GM12874 (cell line): ENCODE data around the gene SDC4.

ENCODE experiments used
- TF ChIP-seq, protein P1 (sequence below): IDR thresholded peaks from 2 replicates; pipeline ENCODE4 v1.5.1; 2011; ENCODE audit warnings: low read depth, mild to moderate bottlenecking, control low read depth, low read length, moderate library complexity; ENCODE audit not compliant: insufficient read depth

SDC4 gene

GRCh38 chr20:45320948-45321595 is 27.2 kb downstream of the SDC4 start:
- TF ChIP-seq, protein P1, sequence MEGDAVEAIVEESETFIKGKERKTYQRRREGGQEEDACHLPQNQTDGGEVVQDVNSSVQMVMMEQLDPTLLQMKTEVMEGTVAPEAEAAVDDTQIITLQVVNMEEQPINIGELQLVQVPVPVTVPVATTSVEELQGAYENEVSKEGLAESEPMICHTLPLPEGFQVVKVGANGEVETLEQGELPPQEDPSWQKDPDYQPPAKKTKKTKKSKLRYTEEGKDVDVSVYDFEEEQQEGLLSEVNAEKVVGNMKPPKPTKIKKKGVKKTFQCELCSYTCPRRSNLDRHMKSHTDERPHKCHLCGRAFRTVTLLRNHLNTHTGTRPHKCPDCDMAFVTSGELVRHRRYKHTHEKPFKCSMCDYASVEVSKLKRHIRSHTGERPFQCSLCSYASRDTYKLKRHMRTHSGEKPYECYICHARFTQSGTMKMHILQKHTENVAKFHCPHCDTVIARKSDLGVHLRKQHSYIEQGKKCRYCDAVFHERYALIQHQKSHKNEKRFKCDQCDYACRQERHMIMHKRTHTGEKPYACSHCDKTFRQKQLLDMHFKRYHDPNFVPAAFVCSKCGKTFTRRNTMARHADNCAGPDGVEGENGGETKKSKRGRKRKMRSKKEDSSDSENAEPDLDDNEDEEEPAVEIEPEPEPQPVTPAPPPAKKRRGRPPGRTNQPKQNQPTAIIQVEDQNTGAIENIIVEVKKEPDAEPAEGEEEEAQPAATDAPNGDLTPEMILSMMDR, result no peak

DNA sequence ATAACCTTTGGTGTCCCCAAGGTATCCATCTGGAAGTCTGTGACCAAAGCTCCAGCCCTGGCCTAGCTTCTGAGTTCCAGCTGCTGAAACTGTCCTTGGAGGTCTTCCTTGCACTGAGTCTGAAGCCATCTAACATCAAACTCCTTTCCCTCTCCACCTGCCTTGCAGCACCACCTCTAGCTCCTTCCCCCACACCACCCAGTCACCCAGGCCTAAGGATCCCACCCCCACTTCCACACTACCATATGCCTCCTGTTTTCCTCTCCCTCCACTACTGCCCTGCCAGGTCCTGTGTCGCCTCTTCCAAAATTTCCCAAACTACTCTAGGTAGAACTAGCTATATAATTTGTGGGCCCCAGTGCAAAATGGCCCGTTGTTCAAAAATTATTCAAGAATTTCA is 29.3 kb downstream of the SDC4 start:
- TF ChIP-seq, protein P1, result no peak

DNA sequence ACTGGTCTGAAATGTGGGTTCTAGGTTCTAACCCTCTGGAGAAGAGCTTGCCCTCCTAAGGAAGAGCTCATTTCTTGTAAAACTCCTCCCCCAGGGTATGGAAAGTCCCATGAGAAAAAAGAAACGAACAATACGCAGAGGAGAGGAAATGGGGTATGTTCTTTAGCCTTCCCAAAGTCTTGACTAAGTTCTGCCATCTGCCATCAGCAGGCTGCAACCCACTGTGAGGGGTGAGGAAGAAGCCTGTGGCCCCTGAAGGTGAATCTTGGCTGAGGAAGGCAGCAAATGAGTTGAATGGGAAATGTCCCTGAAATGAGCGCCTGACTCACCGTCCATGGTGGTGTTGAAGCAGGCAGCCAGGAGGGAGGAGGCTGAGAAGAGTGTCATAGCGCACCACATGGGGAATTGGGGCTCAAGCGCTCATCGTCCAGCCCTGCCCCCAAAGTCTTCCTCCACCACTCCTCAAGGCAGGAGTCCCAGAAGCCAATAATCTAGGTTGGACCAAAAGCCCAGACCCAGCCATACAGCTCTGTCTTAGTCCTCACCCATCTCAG is 29.8 kb downstream of the SDC4 start:
- TF ChIP-seq, protein P1, result no peak

DNA sequence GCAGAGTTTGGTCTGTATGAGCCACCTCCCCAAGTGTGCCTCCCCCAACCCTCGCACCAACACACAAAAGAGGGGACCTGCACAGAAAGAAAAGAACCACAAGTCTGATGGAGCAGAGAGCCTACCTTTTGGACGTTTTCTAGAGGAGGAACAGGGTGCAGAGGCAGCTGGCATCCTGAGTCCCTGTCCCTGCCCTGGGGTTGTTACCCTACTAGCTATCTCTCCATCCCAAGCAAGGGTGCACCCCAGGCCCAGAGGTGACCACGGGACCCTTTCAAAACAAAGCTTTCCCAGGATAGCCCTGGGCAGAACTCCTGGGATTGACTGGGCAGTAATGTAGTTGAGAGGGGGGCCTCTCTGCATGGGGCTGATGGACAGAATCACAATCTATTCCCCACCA is 30.4 kb downstream of the SDC4 start:
- TF ChIP-seq, protein P1, result no peak

DNA sequence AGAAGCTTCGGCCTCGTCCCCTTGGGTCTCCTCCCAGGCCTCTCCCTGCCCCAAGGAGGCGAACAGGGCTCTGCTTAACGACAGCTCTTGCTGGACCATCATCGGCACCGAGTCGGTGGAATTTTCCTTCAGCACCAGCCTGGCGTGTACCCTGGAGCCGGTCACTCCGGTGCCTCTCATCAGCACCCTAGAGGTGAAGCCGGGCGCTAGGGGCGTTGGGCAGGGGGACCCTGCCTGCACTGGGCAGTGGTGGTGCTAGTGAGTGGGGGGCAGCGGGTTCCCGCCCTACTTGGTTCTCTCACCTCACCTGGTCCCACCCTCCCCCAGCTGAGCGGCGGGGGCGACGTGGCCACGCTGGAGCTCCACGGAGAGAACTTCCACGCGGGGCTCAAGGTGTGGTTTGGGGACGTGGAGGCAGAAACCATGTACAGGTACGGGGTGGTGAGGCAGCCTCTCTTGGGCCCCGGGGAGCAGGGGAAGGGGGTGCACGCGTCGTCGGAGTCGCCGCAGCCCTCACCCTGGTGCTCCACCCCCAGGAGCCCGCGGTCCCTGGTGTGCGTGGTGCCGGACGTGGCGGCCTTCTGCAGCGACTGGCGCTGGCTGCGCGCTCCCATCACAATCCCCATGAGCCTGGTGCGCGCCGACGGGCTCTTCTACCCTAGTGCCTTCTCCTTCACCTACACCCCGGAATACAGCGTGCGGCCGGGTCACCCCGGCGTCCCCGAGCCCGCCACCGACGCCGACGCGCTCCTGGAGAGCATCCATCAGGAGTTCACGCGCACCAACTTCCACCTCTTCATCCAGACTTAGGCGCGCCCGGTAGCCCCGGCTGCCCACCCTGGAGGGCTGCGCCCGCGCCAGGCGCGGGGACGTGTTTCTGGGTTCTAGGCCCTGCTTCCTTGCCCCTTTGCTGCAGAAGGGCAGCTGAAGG is 31.8 kb downstream of the SDC4 start:
- TF ChIP-seq, protein P1, result no peak

DNA sequence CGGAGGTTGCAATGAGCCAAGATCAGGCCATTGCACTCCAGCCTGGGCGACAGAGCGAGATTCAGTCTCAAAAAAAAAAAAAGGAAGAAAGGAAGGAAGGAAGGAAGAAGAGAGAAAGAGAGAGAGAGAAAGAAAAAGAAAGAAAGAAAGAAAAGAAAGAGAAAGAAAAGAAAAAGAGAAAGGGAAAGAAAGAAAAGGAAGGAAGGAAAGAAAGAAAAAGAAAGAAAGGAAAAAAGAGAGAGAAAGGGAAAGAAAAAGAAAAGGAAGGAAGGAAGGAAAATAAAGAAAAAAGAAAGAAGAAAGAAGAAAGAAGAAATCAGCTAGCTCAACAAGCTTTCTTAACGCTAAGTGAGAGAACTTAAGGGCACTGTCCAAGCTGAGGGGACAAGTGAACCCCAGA is 32.6 kb downstream of the SDC4 start:
- TF ChIP-seq, protein P1, result no peak

GRCh38 chr20:45313943-45314342 is 34.3 kb downstream of the SDC4 start:
- TF ChIP-seq, protein P1, result no peak
